Breast epithelium (tissue), 4 donors: Measurements from ENCODE around the gene ADARB1. TPM values are rescaled to one million over a fixed set of nuclear protein-coding genes. Genes with fewer than 3 reads are reported as not detected.

ENCODE experiments used
- DNase-seq, 2 donors: peaks; one replicate each; pipeline ENCODE4 v3.0.0-alpha.2; 2019; ENCODE audit warnings: low spot score in 2 of 2
- H3K27ac ChIP-seq, 2 donors: fragments of 200-600 bp; sonication (generic) in 1 of 2; one replicate each; pipeline ENCODE4 v1.5.1; 2016 to 2019; ENCODE audit warnings: mild to moderate bottlenecking in 1 of 2
- H3K27me3 ChIP-seq, 2 donors: fragments of 200-600 bp; sonication (generic) in 1 of 2; one replicate each; pipeline versions ENCODE4 v1.5.1 to v1.6.0; 2017 to 2019; ENCODE audit warnings: control low read depth in 1 of 2, mild to moderate bottlenecking in 1 of 2
- H3K36me3 ChIP-seq: fragments of 200-600 bp; one replicate; pipeline ENCODE4 v1.5.1; 2019
- H3K4me1 ChIP-seq, 2 donors: fragments of 200-600 bp; sonication (generic); one replicate each; pipeline ENCODE4 v1.5.1; 2016 to 2019; ENCODE audit warnings: control low read depth in 1 of 2
- H3K4me3 ChIP-seq, 3 donors: fragments of 200-600 bp; sonication (generic); 1 replicate in 2 of 3; 2 replicates in 1 of 3; pipeline ENCODE4 v1.5.1; 2016 to 2019; ENCODE audit warnings: mild to moderate bottlenecking in 3 of 3, moderate library complexity in 2 of 3
- H3K9me3 ChIP-seq, 2 donors: fragments of 200-600 bp; sonication (generic) in 1 of 2; one replicate each; pipeline ENCODE4 v1.5.1; 2016 to 2019; ENCODE audit warnings: control low read depth in 1 of 2
- CTCF ChIP-seq, 3 donors: fragments of 450-650 bp; IDR thresholded peaks; one replicate each; pipeline ENCODE4 v1.5.1; 2016 to 2017; ENCODE audit warnings: antibody characterized with exemption in 3 of 3, mild to moderate bottlenecking in 3 of 3, moderate library complexity in 3 of 3
- POLR2A ChIP-seq: fragments of 450-650 bp; IDR thresholded peaks from one replicate; pipeline ENCODE4 v1.6.1; 2016; ENCODE audit warnings: antibody characterized with exemption, mild to moderate bottlenecking, moderate library complexity
- POLR2AphosphoS5 ChIP-seq, 3 donors: sonication (generic); formaldehyde crosslinking; IDR thresholded peaks; one replicate each; pipeline ENCODE4 v1.6.1; 2017; ENCODE audit warnings: antibody characterized with exemption in 3 of 3
- intact Hi-C: fragments of 100-400 bp; cut with DNase I; formaldehyde crosslinking; loops from one replicate; pipeline ENCODE4 v1.15.1; 2023; ENCODE audit warnings: low total_unique reads
- total RNA-seq, 3 donors: library from RNA; depleted of rRNA; stranded (reverse); fragments of >200 nt; gene quantifications; one replicate each; pipeline ENCODE4 v1.1.0, GENCODE V29; 2016

ADARB1 gene
- total RNA-seq, 3 donors from 2014 or later: 19.9 to 21.3 (median 20.0) TPM

DNA sequence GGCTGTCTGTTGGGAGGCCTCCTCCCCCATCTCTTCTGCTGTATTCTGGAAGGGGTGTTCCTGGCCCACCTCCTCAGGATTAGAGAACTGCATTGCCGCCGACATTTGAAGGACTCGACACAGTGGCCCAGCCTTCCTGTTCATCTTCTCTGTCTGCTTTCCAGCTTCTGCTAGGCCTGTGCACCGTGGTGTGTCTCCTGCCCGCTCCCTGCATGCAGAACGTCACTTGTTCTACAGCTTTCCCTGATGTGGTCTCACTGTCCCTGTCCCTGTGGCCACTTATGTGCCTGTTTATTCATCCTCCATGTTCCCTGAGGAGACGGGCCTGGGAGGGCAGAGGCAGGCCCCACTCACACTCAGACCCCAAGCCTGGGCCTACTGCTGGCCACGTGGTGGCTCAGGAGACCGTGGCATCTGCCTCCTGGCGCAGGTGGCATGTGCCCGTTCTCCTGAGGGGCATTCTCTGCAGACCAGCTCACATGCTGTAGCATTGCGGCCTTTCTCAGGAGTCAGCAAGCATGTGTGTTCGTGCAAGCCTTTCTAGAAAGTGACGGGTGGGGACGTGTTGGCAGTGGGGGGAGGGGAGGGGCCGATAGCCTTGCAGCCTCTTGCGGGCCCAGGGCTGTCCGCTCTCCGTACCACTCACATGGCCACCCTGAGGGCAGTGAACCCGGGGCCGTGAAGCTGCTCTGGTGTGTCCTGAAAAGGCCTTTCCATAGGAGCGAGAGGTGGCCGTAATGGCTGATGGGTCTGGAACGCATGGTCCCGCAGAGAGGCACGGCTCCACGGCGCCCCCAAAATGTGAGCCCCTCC is 177.5 kb downstream of the ADARB1 start:
- peaks cover 0 to 7% of the 10 kb centered on the region in 2 donors for H3K9me3 ChIP-seq
- no peaks in the 10 kb centered on the region for H3K36me3 ChIP-seq
- H3K4me3 ChIP-seq: no peak overlapping the region
- H3K27ac ChIP-seq: no peak overlapping the region
- no peak for TF ChIP-seq POLR2A
- no peak for TF ChIP-seq CTCF (IDR thresholded peaks at IDR 0.05)
- TF ChIP-seq POLR2AphosphoS5 (IDR thresholded peaks at IDR 0.05): no peak
- intact Hi-C loops: no loop called here
- H3K27me3 ChIP-seq: peaks cover 0 to 10% of the 10 kb centered on the region in 2 donors
- no peaks in the 10 kb centered on the region for H3K4me1 ChIP-seq
- DNase-seq: no peak

- H3K4me1 ChIP-seq: no peaks in the 10 kb centered on the region
- H3K27me3 ChIP-seq: peaks cover 0 to 8% of the 10 kb centered on the region in 2 donors
- H3K9me3 ChIP-seq: peaks cover 0 to 7% of the 10 kb centered on the region in 2 donors
- no peak overlapping the region for H3K27ac ChIP-seq
- H3K4me3 ChIP-seq: no peak overlapping the region
- no peak for TF ChIP-seq POLR2AphosphoS5 (IDR thresholded peaks at IDR 0.05)
- no peak for TF ChIP-seq CTCF (IDR thresholded peaks at IDR 0.05)
- no peak for TF ChIP-seq POLR2A
- no peak for DNase-seq
- H3K36me3 ChIP-seq: no peaks in the 10 kb centered on the region
- intact Hi-C loops: no loop called here
Measured at GRCh38 chr21:45252448-45252925, 178.1 kb downstream of the ADARB1 start.

DNA sequence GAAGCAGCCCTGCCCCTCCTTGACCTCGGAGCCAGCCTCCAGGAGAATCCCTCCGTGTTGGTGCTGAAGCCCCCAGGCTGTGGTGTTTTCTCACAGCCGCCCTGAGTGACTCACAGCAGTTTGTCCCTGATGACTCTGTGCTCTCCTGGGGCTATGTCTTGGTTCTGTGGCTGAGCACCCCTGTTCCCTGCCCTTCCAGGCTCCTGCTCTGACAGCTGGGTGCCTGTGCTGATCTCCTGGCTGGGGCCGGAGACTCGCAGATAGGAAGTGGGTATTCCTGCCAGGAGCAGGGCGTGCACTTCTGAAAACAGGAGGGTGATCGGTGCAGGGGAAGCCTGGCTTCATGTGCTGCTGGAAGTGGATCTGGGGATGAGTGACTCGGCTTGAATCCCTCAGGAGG is 178.8 kb downstream of the ADARB1 start:
- no peak overlapping the region for H3K4me3 ChIP-seq
- H3K36me3 ChIP-seq: no peaks in the 10 kb centered on the region
- DNase-seq: no peak
- no peak for TF ChIP-seq POLR2A
- TF ChIP-seq CTCF (IDR thresholded peaks at IDR 0.05): no peak
- TF ChIP-seq POLR2AphosphoS5 (IDR thresholded peaks at IDR 0.05): no peak
- no peak overlapping the region for H3K27ac ChIP-seq
- H3K9me3 ChIP-seq: peaks cover 0 to 7% of the 10 kb centered on the region in 2 donors
- peaks cover 3 to 8% of the 10 kb centered on the region in 2 donors for H3K27me3 ChIP-seq
- intact Hi-C loops: no loop called here
- no peaks in the 10 kb centered on the region for H3K4me1 ChIP-seq

- H3K36me3 ChIP-seq: no peaks in the 10 kb centered on the region
- H3K27ac ChIP-seq: no peak overlapping the region
- H3K4me1 ChIP-seq: no peaks in the 10 kb centered on the region
- intact Hi-C loops: no loop called here
- no peak for DNase-seq
- peaks cover 3 to 8% of the 10 kb centered on the region in 2 donors for H3K27me3 ChIP-seq
- no peak for TF ChIP-seq POLR2AphosphoS5 (IDR thresholded peaks at IDR 0.05)
- TF ChIP-seq POLR2A: no peak
- TF ChIP-seq CTCF (IDR thresholded peaks at IDR 0.05): no peak
- no peak overlapping the region for H3K4me3 ChIP-seq
- H3K9me3 ChIP-seq: peaks cover 0 to 7% of the 10 kb centered on the region in 2 donors
Measured at GRCh38 chr21:45253633-45254459, 179.5 kb downstream of the ADARB1 start.
